WI38 (cell line): ENCODE results near the gene C1orf146.

Source experiments
- H3K4me3 ChIP-seq: 2 replicates; pipeline ENCODE4 v1.5.1; 2011; ENCODE audit warnings: low read depth, mild to moderate bottlenecking, control low read depth, low read length
- CTCF ChIP-seq: IDR thresholded peaks from 2 replicates; pipeline ENCODE4 v1.5.1; 2012; ENCODE audit warnings: low read depth, mild to moderate bottlenecking, control low read depth, low read length

C1orf146 gene

GRCh38 chr1:92217721-92218120, at the start of gene C1orf146:
TSS of gene C1orf146 (plus strand) at chr1:92217915. CDS start at chr1:92231421, 13,506 bp downstream.
- TF ChIP-seq CTCF: no peak
- H3K4me3 ChIP-seq: no peak within 1 kb of the TSS

GRCh38 chr1:92168657-92169056, 49.1 kb upstream of the C1orf146 start:
- TF ChIP-seq CTCF: no peak
- H3K4me3 ChIP-seq: peak overlapping the region; percentile 60

- peak overlapping the region; percentile 60 for H3K4me3 ChIP-seq
- no peak for TF ChIP-seq CTCF
Observed at GRCh38 chr1:92169214-92170005, 48.3 kb upstream of the C1orf146 start.

- no peak overlapping the region for H3K4me3 ChIP-seq
- no peak for TF ChIP-seq CTCF
Observed at GRCh38 chr1:92184632-92185031, 33.1 kb upstream of the C1orf146 start.

GRCh38 chr1:92186081-92186480, 31.6 kb upstream of the C1orf146 start:
- TF ChIP-seq CTCF: no peak
- no peak overlapping the region for H3K4me3 ChIP-seq

- no peak for TF ChIP-seq CTCF
- no peak overlapping the region for H3K4me3 ChIP-seq
Observed at GRCh38 chr1:92188436-92189255, 29.1 kb upstream of the C1orf146 start.

- no peak overlapping the region for H3K4me3 ChIP-seq
- TF ChIP-seq CTCF: no peak
Observed at GRCh38 chr1:92191726-92192125, 26.0 kb upstream of the C1orf146 start.
